H1 (cell line): ENCODE measurements around the gene TRIM41. TPM values are rescaled to one million over a fixed set of nuclear protein-coding genes. Genes with fewer than 3 reads are reported as not detected.

Experiments used
- CHD7 ChIP-seq: fragments of 300-600 bp; sonication (generic); IDR thresholded peaks from 2 replicates; pipeline ENCODE4 v1.7.1; 2012; ENCODE audit warnings: low read length, moderate library complexity, mild to moderate bottlenecking, inconsistent platforms; ENCODE audit not compliant: insufficient replicate concordance
- E2F6 ChIP-seq: IDR thresholded peaks from 2 replicates; pipeline ENCODE4 v1.6.1; 2012; ENCODE audit warnings: inconsistent platforms
- PHF8 ChIP-seq: fragments of 200-600 bp; sonication (generic); conservative IDR thresholded peaks from 2 replicates; pipeline ENCODE4 v1.7.1; 2012; ENCODE audit warnings: low read depth, mild to moderate bottlenecking, inconsistent platforms, low read length, moderate library complexity
- SUZ12 ChIP-seq: fragments of 200-600 bp; sonication (generic); IDR thresholded peaks from 2 replicates; pipeline ENCODE4 v1.6.1; 2012; ENCODE audit warnings: mild to moderate bottlenecking, inconsistent platforms, low read length, moderate library complexity, mixed read lengths
- polyA plus RNA-seq, 7 experiments: library from polyadenylated mRNA; depleted of rRNA in 3 of 7; stranded (reverse) in 5 of 7; unstranded in 2 of 7; fragments of >200 nt in 5 of 7; fragments of 200-250 nt in 2 of 7; gene quantifications; 1 replicate in 5 of 7; 2 replicates in 1 of 7; 4 replicates in 1 of 7; pipeline versions ENCODE4 v1.2.1 to v1.2.3, GENCODE V29; 2011 to 2013; ENCODE audit warnings: missing spikeins in 2 of 7, mixed read lengths in 2 of 7
- total RNA-seq: library from RNA; stranded (reverse); fragmentation: NEBNext Ultra II Directional; extraction: Animal tissue kit (Norgen Biotek cat#: 25700); gene quantifications from 2 replicates; pipeline ENCODE4 v1.2.1, GENCODE V29; 2021

The TRIM41 gene
- total and polyA plus RNA-seq, 2 of the 8 experiments (the other 6 are each of a cell fraction or from before 2014, with no cell fraction given), result 12.9 to 21.6 TPM

- TF ChIP-seq CHD7 (no peak), E2F6 (peak; percentile 36), SUZ12 (peak; percentile 55), PHF8 (0 out of 2 replicates have a peak, but pooled peaks have one; percentile 19)
Observed at GRCh38 chr5:181204113-181204825, 18.8 kb upstream of the TRIM41 start (continued).
